GM12878 (cell line): Measurements from ENCODE around the gene LINC00237. TPM values are rescaled to one million over a fixed set of nuclear protein-coding genes. Genes with fewer than 3 reads are reported as not detected.

Experiments used
- ATAC-seq: fragments of 200-7000 bp; cut with Tn5 transposase; 3 replicates; pipeline ENCODE4 v1.9.1; 2020; ENCODE audit warnings: mild to moderate bottlenecking, moderate library complexity
- BruUV-seq: library from RNA; stranded (reverse); fragments of 400-500 nt; replicated peaks from 2 replicates; lab custom pipeline; 2021; lab: Mats Ljungman, UMichigan
- CTCF ChIA-PET: fragments of 300-600 bp; sonication (Branson Sonifier 250); formaldehyde crosslinking; extraction: SDS; loops from one replicate; lab custom pipeline; 2021; ENCODE audit warnings: inconsistent platforms; lab: Yijun Ruan, JAX
- POLR2A ChIA-PET: fragments of 350-600 bp; formaldehyde crosslinking; extraction: SDS; loops from one replicate; lab custom pipeline; 2021; ENCODE audit warnings: inconsistent platforms; lab: Charles Lee
- RAD21 ChIA-PET: fragments of 300-600 bp; sonication (Branson Sonifier 250); formaldehyde crosslinking; loops from one replicate; lab custom pipeline; 2023; ENCODE audit warnings: antibody characterized with exemption; ENCODE audit not compliant: unreplicated experiment; lab: Charles Lee
- SMC1A ChIA-PET: fragments of 300-600 bp; sonication (Branson Sonifier 250); formaldehyde crosslinking; loops from one replicate; lab custom pipeline; 2023; ENCODE audit not compliant: unreplicated experiment, uncharacterized antibody; lab: Charles Lee
- DNase-seq: peaks from one replicate; pipeline ENCODE4 v3.0.0-alpha.2; 2011; ENCODE audit warnings: low read depth, low spot score
- FAIRE-seq: peaks from 3 replicates; lab custom pipeline; 2011; peaks lifted over from hg19 to GRCh38; lab: Jason Lieb, UNC
- H2AFZ ChIP-seq: 2 replicates; pipeline ENCODE4 v1.6.0; 2011; ENCODE audit warnings: low read depth, low read length, control low read depth; ENCODE audit not compliant: control insufficient read depth
- H3K27ac ChIP-seq: 2 replicates; pipeline ENCODE4 v1.5.1; 2011; ENCODE audit warnings: control low read depth; ENCODE audit not compliant: control insufficient read depth, insufficient read depth
- H3K27me3 ChIP-seq, 2 experiments: replicated peaks in 1 of 2; 2 replicates each; pipeline versions ENCODE4 v1.6.0 to v1.6.1; 2011; ENCODE audit warnings: low read length in 1 of 2; ENCODE audit not compliant: control insufficient read depth in 2 of 2, insufficient read depth in 2 of 2
- H3K36me3 ChIP-seq, 2 experiments: 2 replicates each; pipeline ENCODE4 v1.5.1; 2011; ENCODE audit warnings: low read length in 1 of 2; ENCODE audit not compliant: control insufficient read depth in 2 of 2, insufficient read depth in 2 of 2
- H3K4me1 ChIP-seq: 2 replicates; pipeline ENCODE4 v1.6.1; 2011; ENCODE audit warnings: mild to moderate bottlenecking, low read length, moderate library complexity, mixed read lengths; ENCODE audit not compliant: control insufficient read depth, insufficient read depth
- H3K4me2 ChIP-seq: 2 replicates; pipeline ENCODE4 v1.6.0; 2011; ENCODE audit warnings: control low read depth; ENCODE audit not compliant: control insufficient read depth, insufficient read depth
- H3K4me3 ChIP-seq: fragments of 200-600 bp; sonication (generic); 2 replicates; pipeline ENCODE4 v1.5.1; 2016
- H3K79me2 ChIP-seq: 2 replicates; pipeline ENCODE4 v1.6.0; 2011; ENCODE audit warnings: low read length; ENCODE audit not compliant: control insufficient read depth, insufficient read depth
- H3K9ac ChIP-seq: 2 replicates; pipeline ENCODE4 v1.8.0; 2011; ENCODE audit warnings: low read length, control low read depth, mixed read lengths; ENCODE audit not compliant: control insufficient read depth, insufficient read depth
- H3K9me3 ChIP-seq: replicated peaks from 3 replicates; pipeline ENCODE4 v1.5.1; 2011; ENCODE audit warnings: mild to moderate bottlenecking, low read length; ENCODE audit not compliant: control insufficient read depth, insufficient read depth
- H4K20me1 ChIP-seq: 2 replicates; pipeline ENCODE4 v1.6.0; 2011; ENCODE audit not compliant: control insufficient read depth, insufficient read depth
- E2F4 ChIP-seq: IDR thresholded peaks from 2 replicates; pipeline ENCODE4 v1.6.1; 2012; ENCODE audit warnings: low read depth, low read length, improper control_type of control experiment
- E2F8 ChIP-seq: fragments of 450-650 bp; IDR thresholded peaks from 2 replicates; pipeline ENCODE4 v1.6.1; 2018; ENCODE audit warnings: mild to moderate bottlenecking, low read depth, moderate library complexity; ENCODE audit not compliant: partially characterized antibody
- NFYA ChIP-seq: IDR thresholded peaks from 2 replicates; pipeline ENCODE4 v1.6.1; 2011; ENCODE audit warnings: low read depth, mild to moderate bottlenecking, low read length, improper control_type of control experiment, borderline replicate concordance
- RB1 ChIP-seq: fragments of 450-650 bp; formaldehyde crosslinking; IDR thresholded peaks from 2 replicates; pipeline ENCODE4 v1.6.1; 2017; ENCODE audit warnings: mild to moderate bottlenecking, borderline replicate concordance
- RFX5 ChIP-seq: IDR thresholded peaks from 2 replicates; pipeline ENCODE4 v1.6.1; 2011; ENCODE audit warnings: low read depth, low read length, improper control_type of control experiment
- TCF12 ChIP-seq: IDR thresholded peaks from 2 replicates; pipeline ENCODE4 v1.6.1; 2011; ENCODE audit warnings: low read depth, mild to moderate bottlenecking, low read length
- ZNF207 ChIP-seq: fragments of 450-650 bp; IDR thresholded peaks from 2 replicates; pipeline ENCODE4 v1.6.1; 2014; ENCODE audit warnings: antibody characterized with exemption, mild to moderate bottlenecking, borderline replicate concordance
- WGBS: methylation state at CpG from one replicate; pipeline ENCODE4 v1.1.6; 2016; ENCODE audit warnings: low lambda C conversion rate; ENCODE audit not compliant: insufficient replicate concordance, insufficient coverage; ENCODE audit errors: missing lambda C conversion rate; 5-methylcytosine and 5-hydroxymethylcytosine counted together
- in situ Hi-C: fragments of 300-500 bp; cut with MboI; formaldehyde crosslinking; loops from 9 replicates; pipeline ENCODE4 v1.14.3; 2018; ENCODE audit warnings: mixed read lengths
- intact Hi-C: fragments of 100-400 bp; cut with micrococcal nuclease; formaldehyde crosslinking; loops from one replicate; pipeline ENCODE4 v1.14.2; 2022; ENCODE audit not compliant: unreplicated experiment
- polyA plus RNA-seq, 11 experiments: library from polyadenylated mRNA; depleted of rRNA in 4 of 11; unstranded in 6 of 11; stranded (reverse) in 5 of 11; fragments of >200 nt; fragmentation: Nextera tagmentation in 4 of 11; fragmentation: Illumina TruSeq in 1 of 11; extraction: Ambion mirVana in 4 of 11; extraction: Trizol in 1 of 11; gene quantifications; 1 replicate in 1 of 11; 2 replicates in 10 of 11; pipeline versions ENCODE4 v1.2.1 to v1.2.3, GENCODE V29; 2011 to 2016; ENCODE audit warnings: inconsistent platforms in 2 of 11, missing spikeins in 2 of 11, low read depth in 1 of 11
- total RNA-seq, 4 experiments: library from RNA; depleted of rRNA in 3 of 4; stranded (reverse); fragments of >200 nt in 3 of 4; fragmentation: Illumina TruSeq in 1 of 4; extraction: Trizol in 1 of 4; gene quantifications; 2 replicates each; pipeline versions ENCODE4 v1.2.1 to v1.2.3, GENCODE V29; 2013 to 2021

Gene LINC00237
- total and polyA plus RNA-seq, 10 of the 15 experiments (the other 5 are each of a cell fraction or from before 2014, with no cell fraction given): not detected

GRCh38 chr20:21104466-21104761 lies 1.7 kb downstream of the LINC00237 start:
- DNase-seq (no peak), ATAC-seq (no peak), FAIRE-seq (no peak)
- H3K27me3 ChIP-seq: peaks cover 25 to 58% of the 10 kb centered on the region in 2 experiments
- H3K27ac ChIP-seq: no peak overlapping the region
- TF ChIP-seq ZNF207: no peak
- TF ChIP-seq E2F8: no peak
- no peak for TF ChIP-seq TCF12
- no peak for TF ChIP-seq RB1
- TF ChIP-seq E2F4: no peak
- TF ChIP-seq RFX5: no peak
- TF ChIP-seq NFYA: no peak
- ChIA-PET SMC1A (no interaction called here), RAD21 (no interaction called here), POLR2A (no interaction called here), CTCF (no interaction called here)
- no peaks in the 10 kb centered on the region for H4K20me1 ChIP-seq
- WGBS: 64% methylated on average over 5 of the region's 5 CpGs
- no peak overlapping the region for H3K4me3 ChIP-seq
- peaks cover 16% of the 10 kb centered on the region for H3K4me1 ChIP-seq
- in situ Hi-C loops: no loop called here
- BruUV-seq: no TSS peak
- intact Hi-C loops: no loop called here
- no peak overlapping the region for H3K9ac ChIP-seq
- H3K79me2 ChIP-seq: no peaks in the 10 kb centered on the region
- no peaks in the 10 kb centered on the region; the same call in 2 of the 3 replicates for H3K9me3 ChIP-seq
- no peak overlapping the region for H2AFZ ChIP-seq
- H3K4me2 ChIP-seq: no peak overlapping the region
- H3K36me3 ChIP-seq: no peaks in the 10 kb centered on the region
